Epithelial cell of esophagus (primary cell): ENCODE results near the gene ZNF516.

ENCODE experiments used
- DNase-seq: peaks from one replicate; pipeline ENCODE4 v3.0.0; 2010; ENCODE audit warnings: low read depth
- H3K4me3 ChIP-seq: 2 replicates; pipeline ENCODE4 v1.5.1; 2011; ENCODE audit warnings: mild to moderate bottlenecking, low read length, control low read depth
- TF ChIP-seq, protein P1 (sequence below): IDR thresholded peaks from 2 replicates; pipeline ENCODE4 v1.5.1; 2011; ENCODE audit warnings: low read depth, mild to moderate bottlenecking, low read length, control low read depth, inconsistent platforms; ENCODE audit not compliant: insufficient read depth; ENCODE audit errors: missing control alignments

ZNF516 gene

GRCh38 chr18:76350134-76351025 is 144.7 kb downstream of the ZNF516 start:
- DNase-seq, result no peak
- TF ChIP-seq, protein P1, sequence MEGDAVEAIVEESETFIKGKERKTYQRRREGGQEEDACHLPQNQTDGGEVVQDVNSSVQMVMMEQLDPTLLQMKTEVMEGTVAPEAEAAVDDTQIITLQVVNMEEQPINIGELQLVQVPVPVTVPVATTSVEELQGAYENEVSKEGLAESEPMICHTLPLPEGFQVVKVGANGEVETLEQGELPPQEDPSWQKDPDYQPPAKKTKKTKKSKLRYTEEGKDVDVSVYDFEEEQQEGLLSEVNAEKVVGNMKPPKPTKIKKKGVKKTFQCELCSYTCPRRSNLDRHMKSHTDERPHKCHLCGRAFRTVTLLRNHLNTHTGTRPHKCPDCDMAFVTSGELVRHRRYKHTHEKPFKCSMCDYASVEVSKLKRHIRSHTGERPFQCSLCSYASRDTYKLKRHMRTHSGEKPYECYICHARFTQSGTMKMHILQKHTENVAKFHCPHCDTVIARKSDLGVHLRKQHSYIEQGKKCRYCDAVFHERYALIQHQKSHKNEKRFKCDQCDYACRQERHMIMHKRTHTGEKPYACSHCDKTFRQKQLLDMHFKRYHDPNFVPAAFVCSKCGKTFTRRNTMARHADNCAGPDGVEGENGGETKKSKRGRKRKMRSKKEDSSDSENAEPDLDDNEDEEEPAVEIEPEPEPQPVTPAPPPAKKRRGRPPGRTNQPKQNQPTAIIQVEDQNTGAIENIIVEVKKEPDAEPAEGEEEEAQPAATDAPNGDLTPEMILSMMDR, result no peak
- no peak overlapping the region for H3K4me3 ChIP-seq

- peak overlapping the region; percentile 6 for H3K4me3 ChIP-seq
- peak; percentile 77 for DNase-seq
- TF ChIP-seq, protein P1, result peak; percentile 94
Observed at GRCh38 chr18:76349067-76349715, 145.9 kb downstream of the ZNF516 start.

DNA sequence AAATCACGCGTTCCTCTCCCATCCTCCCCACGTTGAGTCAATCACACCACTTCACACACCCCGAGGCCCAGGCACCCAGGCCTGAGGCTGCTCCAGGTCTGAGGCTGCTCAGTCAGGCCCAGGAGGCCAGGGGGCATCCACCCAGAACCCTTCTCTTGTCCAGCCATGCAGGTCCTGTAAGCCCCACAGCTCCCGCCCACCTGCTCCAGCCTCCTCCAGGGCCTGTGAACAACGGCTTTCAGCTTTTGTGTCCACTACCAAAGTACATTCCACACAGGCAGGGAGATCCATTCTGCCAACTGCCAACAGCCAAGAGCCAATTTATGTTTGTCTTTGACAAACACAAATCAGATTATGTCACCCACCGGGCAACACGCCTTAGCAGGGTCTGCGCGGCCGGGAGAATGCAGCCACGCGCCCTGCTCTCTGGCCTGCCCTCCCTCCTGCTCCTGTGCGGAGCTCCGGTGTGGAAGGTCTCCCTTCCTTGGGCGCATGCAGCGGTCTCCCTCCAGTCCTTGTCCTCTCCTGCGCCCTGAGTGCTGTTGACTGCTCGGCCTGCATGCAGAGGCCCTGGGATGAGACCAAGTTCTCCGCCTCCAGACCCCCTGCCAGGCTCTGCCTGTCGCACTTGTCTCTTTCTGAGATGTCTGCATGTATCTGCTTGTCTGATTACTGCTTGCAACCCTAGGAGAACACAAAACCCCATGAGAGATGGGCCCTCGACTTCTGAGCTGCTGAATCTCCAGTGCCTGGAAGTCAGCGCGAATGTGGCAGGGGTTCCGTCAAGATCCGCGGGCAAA is 146.6 kb downstream of the ZNF516 start:
- DNase-seq, result no peak
- TF ChIP-seq, protein P1, result no peak
- peak overlapping the region; percentile 6 for H3K4me3 ChIP-seq

- H3K4me3 ChIP-seq, result no peak overlapping the region
- DNase-seq, result no peak
- TF ChIP-seq, protein P1, result no peak
Observed at GRCh38 chr18:76347341-76347740, 147.7 kb downstream of the ZNF516 start.

- TF ChIP-seq, protein P1, result no peak
- no peak for DNase-seq
- no peak overlapping the region for H3K4me3 ChIP-seq
Observed at GRCh38 chr18:76346490-76347130, 148.4 kb downstream of the ZNF516 start.

DNA sequence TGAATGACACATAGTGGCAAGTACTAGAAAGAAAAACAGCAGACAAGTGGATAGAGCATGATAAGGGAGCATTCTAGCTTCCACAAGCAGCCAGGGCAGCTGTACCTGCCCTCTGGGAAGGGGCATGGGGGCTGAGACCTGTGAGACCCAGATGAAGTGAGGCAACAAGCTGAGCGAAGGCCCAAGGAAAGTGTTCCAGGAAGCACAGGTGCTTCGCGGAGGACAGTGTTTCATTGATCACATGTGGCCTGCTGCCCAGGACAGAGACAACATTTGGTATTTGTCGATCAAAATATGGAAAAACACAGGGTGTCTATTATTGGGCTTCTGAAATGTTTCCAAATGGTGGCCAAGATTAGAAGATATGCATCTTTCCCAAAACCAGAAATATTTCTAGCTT is 149.1 kb downstream of the ZNF516 start:
- TF ChIP-seq, protein P1, result no peak
- DNase-seq, result no peak
- H3K4me3 ChIP-seq, result no peak overlapping the region
